HG03159 (cell line): ENCODE data around the gene CNGA4.
"Not testable (repeated sequence)": the region's sequence is repeated elsewhere in the genome, so short reads cannot be mapped to it uniquely, and the experiment has no call there.

Experiments used
- ATAC-seq: cut with Tn5 transposase; IDR thresholded peaks from one replicate; pipeline ENCODE4 v1.9.1; 2021; ENCODE audit warnings: mild to moderate bottlenecking, moderate library complexity; ENCODE audit not compliant: unreplicated experiment

The CNGA4 gene

GRCh38 chr11:6258571-6259081 lies 19.7 kb downstream of the CNGA4 start:
- no peak for ATAC-seq

- ATAC-seq = no peak
Observed at GRCh38 chr11:6260207-6260726, 21.4 kb downstream of the CNGA4 start.

GRCh38 chr11:6263662-6264061 lies 24.8 kb downstream of the CNGA4 start:
- no peak for ATAC-seq

- no peak for ATAC-seq
Observed at GRCh38 chr11:6268820-6269219, 29.9 kb downstream of the CNGA4 start.

- no peak for ATAC-seq
Observed at GRCh38 chr11:6269994-6270393, 31.1 kb downstream of the CNGA4 start.

- no peak for ATAC-seq
Observed at GRCh38 chr11:6270584-6271246, 31.8 kb downstream of the CNGA4 start.

- no peak for ATAC-seq
Observed at GRCh38 chr11:6271598-6271997, 32.7 kb downstream of the CNGA4 start.

GRCh38 chr11:6273188-6273587 lies 34.3 kb downstream of the CNGA4 start:
- ATAC-seq = no peak

GRCh38 chr11:6280809-6281208 lies 41.9 kb downstream of the CNGA4 start:
- not testable (repeated sequence) for ATAC-seq

GRCh38 chr11:6283453-6284023 lies 44.6 kb downstream of the CNGA4 start:
- no peak for ATAC-seq

- ATAC-seq = no peak
Observed at GRCh38 chr11:6284250-6284649, 45.4 kb downstream of the CNGA4 start.

GRCh38 chr11:6285019-6285418 lies 46.1 kb downstream of the CNGA4 start:
- no peak for ATAC-seq
